A549 (cell line): ENCODE data around the gene PEX10. TPM values are rescaled to one million over a fixed set of nuclear protein-coding genes. Genes with fewer than 3 reads are reported as not detected.

ENCODE experiments used
- ATAC-seq, 2 experiments: fragments of 200-7000 bp in 1 of 2; fragments of >200 bp in 1 of 2; cut with Nextera tagmentation in 1 of 2; cut with Tn5 transposase in 1 of 2; 3 replicates each; pipeline versions ENCODE4 v1.8.0 to v1.9.1; 2018 to 2020; ENCODE audit warnings: mild to moderate bottlenecking in 1 of 2, moderate library complexity in 1 of 2
- CTCF ChIA-PET: fragments of 300-600 bp; sonication (Branson Sonifier 250); formaldehyde crosslinking; extraction: SDS; loops from one replicate; lab custom pipeline; 2021; ENCODE audit warnings: antibody characterized with exemption, inconsistent platforms; lab: Yijun Ruan, JAX
- POLR2A ChIA-PET: fragments of 350-600 bp; formaldehyde crosslinking; extraction: SDS; loops from one replicate; lab custom pipeline; 2021; ENCODE audit warnings: antibody characterized with exemption, inconsistent platforms; lab: Yijun Ruan, JAX
- DNase-seq, 2 experiments: peaks; one replicate each; pipeline versions ENCODE4 v3.0.0 to v3.0.0-alpha.2; 2011 to 2016; ENCODE audit warnings: low read depth in 1 of 2, low spot score in 1 of 2
- FAIRE-seq: peaks from 2 replicates; lab custom pipeline; 2011; peaks lifted over from hg19 to GRCh38; lab: Jason Lieb, UNC
- H3K27ac ChIP-seq, 2 experiments: fragments of >200 bp; sonication (Bioruptor Twin); formaldehyde crosslinking; 3 replicates each; pipeline ENCODE4 v1.5.1; 2016 to 2017
- H3K4me1 ChIP-seq: fragments of >200 bp; sonication (Bioruptor Twin); formaldehyde crosslinking; 3 replicates; pipeline ENCODE4 v1.6.1; 2016
- H3K4me2 ChIP-seq: fragments of >200 bp; sonication (Bioruptor Twin); formaldehyde crosslinking; 3 replicates; pipeline ENCODE4 v1.6.1; 2016
- H3K4me3 ChIP-seq: fragments of >200 bp; sonication (Bioruptor Twin); formaldehyde crosslinking; 3 replicates; pipeline ENCODE4 v1.5.1; 2016
- H3K9me3 ChIP-seq: fragments of >200 bp; sonication (Bioruptor Twin); formaldehyde crosslinking; 3 replicates; pipeline ENCODE4 v1.6.1; 2016
- CBX2 ChIP-seq: fragments of 200-600 bp; sonication (generic); IDR thresholded peaks from 2 replicates; pipeline ENCODE4 v1.6.1; 2016; ENCODE audit warnings: low read depth, mild to moderate bottlenecking, borderline replicate concordance
- CBX8 ChIP-seq: fragments of 200-600 bp; sonication (generic); IDR thresholded peaks from 2 replicates; pipeline ENCODE4 v1.6.1; 2016
- CEBPB ChIP-seq, 2 experiments: fragments of >200 bp in 1 of 2; sonication (Bioruptor Twin) in 1 of 2; formaldehyde crosslinking in 1 of 2; IDR thresholded peaks; 2 replicates each; pipeline ENCODE4 v1.6.1; 2012 to 2016
- EHF ChIP-seq: fragments of 250-450 bp; sonication (Bioruptor Pico); IDR thresholded peaks from 2 replicates; pipeline ENCODE4 v1.5.0; 2020; ENCODE audit warnings: mild to moderate bottlenecking
- EP300 ChIP-seq, 2 experiments: fragments of >200 bp; sonication (Bioruptor Twin); formaldehyde crosslinking; IDR thresholded peaks; 2 replicates in 1 of 2; 3 replicates in 1 of 2; pipeline ENCODE4 v1.6.1; 2016 to 2017
- FOXS1 ChIP-seq: fragments of 250-450 bp; sonication (Bioruptor Pico); IDR thresholded peaks from 2 replicates; pipeline ENCODE4 v1.5.0; 2020; ENCODE audit warnings: mild to moderate bottlenecking, moderate library complexity
- GATA3 ChIP-seq: IDR thresholded peaks from 2 replicates; pipeline ENCODE4 v1.6.1; 2012; ENCODE audit warnings: borderline replicate concordance
- HOXB5 ChIP-seq: fragments of 250-450 bp; sonication (Bioruptor Pico); IDR thresholded peaks from 2 replicates; pipeline ENCODE4 v1.5.0; 2020; ENCODE audit warnings: mild to moderate bottlenecking, moderate library complexity
- JUNB ChIP-seq: fragments of >200 bp; sonication (Bioruptor Twin); formaldehyde crosslinking; IDR thresholded peaks from 2 replicates; pipeline ENCODE4 v1.6.1; 2016
- KDM5A ChIP-seq: fragments of 200-600 bp; sonication (generic); IDR thresholded peaks from 2 replicates; pipeline ENCODE4 v1.6.1; 2016; ENCODE audit warnings: antibody characterized with exemption, mild to moderate bottlenecking
- MAFK ChIP-seq: fragments of 450-650 bp; IDR thresholded peaks from 2 replicates; pipeline ENCODE4 v1.6.1; 2014; ENCODE audit not compliant: partially characterized antibody
- NR3C1 ChIP-seq: fragments of >200 bp; sonication (Bioruptor Twin); formaldehyde crosslinking; IDR thresholded peaks from 3 replicates; pipeline ENCODE4 v1.6.1; 2017
- POLR2AphosphoS2 ChIP-seq: conservative IDR thresholded peaks from 2 replicates; pipeline ENCODE4 v1.6.1; 2012; ENCODE audit warnings: low read length, improper control_type of control experiment, inconsistent platforms
- RCOR1 ChIP-seq: fragments of 150-350 bp; IDR thresholded peaks from 2 replicates; pipeline ENCODE4 v1.6.1; 2014; ENCODE audit warnings: antibody characterized with exemption, low read length, low read depth
- RNF2 ChIP-seq: fragments of 200-600 bp; sonication (generic); IDR thresholded peaks from 2 replicates; pipeline ENCODE4 v1.6.1; 2016; ENCODE audit warnings: low read depth, mild to moderate bottlenecking, antibody characterized with exemption, moderate library complexity, borderline replicate concordance
- SREBF2 ChIP-seq: fragments of 450-650 bp; IDR thresholded peaks from 2 replicates; pipeline ENCODE4 v1.6.1; 2014; ENCODE audit warnings: mild to moderate bottlenecking, moderate library complexity
- ZFP36 ChIP-seq: fragments of 450-650 bp; IDR thresholded peaks from 2 replicates; pipeline ENCODE4 v1.6.1; 2014; ENCODE audit warnings: borderline replicate concordance; ENCODE audit not compliant: partially characterized antibody
- WGBS: methylation state at CpG from one replicate; pipeline ENCODE4 v1.1.6; 2017; ENCODE audit errors: missing lambda C conversion rate; 5-methylcytosine and 5-hydroxymethylcytosine counted together
- polyA plus RNA-seq, 4 experiments: library from polyadenylated mRNA; depleted of rRNA in 3 of 4; stranded (reverse); fragments of >200 nt; fragmentation: RNase III in 1 of 4; extraction: RNeasy Plus Mini Kit Qiagen cat#74134 plus additional on column Dnase treatment in 1 of 4; gene quantifications; 2 replicates in 3 of 4; 3 replicates in 1 of 4; pipeline ENCODE4 v1.2.3, GENCODE V29; 2011 to 2017
- TF ChIP-seq, protein P1 (sequence below): fragments of >200 bp; sonication (Bioruptor Twin); formaldehyde crosslinking; IDR thresholded peaks from 2 replicates; pipeline ENCODE4 v1.6.1; 2016
- TF ChIP-seq, protein P2 (sequence below): fragments of 200-600 bp; sonication (generic); IDR thresholded peaks from 2 replicates; pipeline ENCODE4 v1.6.1; 2016; ENCODE audit warnings: antibody characterized with exemption, mild to moderate bottlenecking, moderate library complexity
- TF ChIP-seq, protein P3 (sequence below): fragments of >200 bp; sonication (Bioruptor Twin); formaldehyde crosslinking; IDR thresholded peaks from 3 replicates; pipeline ENCODE4 v1.6.1; 2016
- TF ChIP-seq, protein P4 (sequence below): IDR thresholded peaks from 2 replicates; pipeline ENCODE4 v1.6.1; 2012
- TF ChIP-seq, protein P5 (sequence below): fragments of 250-450 bp; sonication (Bioruptor Pico); IDR thresholded peaks from 2 replicates; pipeline ENCODE4 v1.5.0; 2020; ENCODE audit warnings: low read depth, mild to moderate bottlenecking, moderate library complexity
- TF ChIP-seq, protein P6 (sequence below): fragments of >200 bp; sonication (Bioruptor Twin); formaldehyde crosslinking; IDR thresholded peaks from 3 replicates; pipeline ENCODE4 v1.5.1; 2016

The PEX10 gene
- polyA plus RNA-seq, 2 of the 4 experiments (the other 2 are of a cell fraction) = 12.3 to 20.2 TPM

DNA sequence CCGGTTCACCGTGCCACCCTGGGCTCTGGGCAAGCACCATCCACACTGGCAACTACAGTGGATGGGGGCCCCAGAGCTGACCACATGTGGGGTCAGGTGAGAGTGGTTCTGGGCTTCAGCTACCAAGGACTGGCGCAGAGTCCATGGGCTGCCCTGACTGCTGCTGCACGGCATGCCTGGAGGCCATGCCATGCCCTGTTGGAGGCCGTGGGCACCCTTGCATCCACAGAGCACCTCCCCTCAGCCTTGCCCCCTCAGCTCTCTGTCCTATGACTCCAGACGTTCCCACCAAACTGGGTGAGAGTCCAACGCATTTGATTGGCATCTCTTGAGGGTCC, 36.5 kb downstream of the PEX10 start:
- Histone ChIP-seq H3K4me2 (no peak overlapping the region), H3K27ac (no peak overlapping the region), H3K4me3 (no peak overlapping the region), H3K9me3 (no peaks in the 10 kb centered on the region), H3K4me1 (peaks cover 4% of the 10 kb centered on the region; the same call in 1 of the 3 replicates)
- ATAC-seq (no peak), DNase-seq (no peak), FAIRE-seq (no peak)
- TF ChIP-seq JUNB (no peak), HOXB5 (CRISPR knock-in tag) (no peak), FOXS1 (no peak), GATA3 (no peak), CBX2 (no peak), KDM5A (no peak)
- TF ChIP-seq, protein P1, sequence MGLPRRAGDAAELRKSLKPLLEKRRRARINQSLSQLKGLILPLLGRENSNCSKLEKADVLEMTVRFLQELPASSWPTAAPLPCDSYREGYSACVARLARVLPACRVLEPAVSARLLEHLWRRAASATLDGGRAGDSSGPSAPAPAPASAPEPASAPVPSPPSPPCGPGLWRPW = no peak
- TF ChIP-seq, protein P2, sequence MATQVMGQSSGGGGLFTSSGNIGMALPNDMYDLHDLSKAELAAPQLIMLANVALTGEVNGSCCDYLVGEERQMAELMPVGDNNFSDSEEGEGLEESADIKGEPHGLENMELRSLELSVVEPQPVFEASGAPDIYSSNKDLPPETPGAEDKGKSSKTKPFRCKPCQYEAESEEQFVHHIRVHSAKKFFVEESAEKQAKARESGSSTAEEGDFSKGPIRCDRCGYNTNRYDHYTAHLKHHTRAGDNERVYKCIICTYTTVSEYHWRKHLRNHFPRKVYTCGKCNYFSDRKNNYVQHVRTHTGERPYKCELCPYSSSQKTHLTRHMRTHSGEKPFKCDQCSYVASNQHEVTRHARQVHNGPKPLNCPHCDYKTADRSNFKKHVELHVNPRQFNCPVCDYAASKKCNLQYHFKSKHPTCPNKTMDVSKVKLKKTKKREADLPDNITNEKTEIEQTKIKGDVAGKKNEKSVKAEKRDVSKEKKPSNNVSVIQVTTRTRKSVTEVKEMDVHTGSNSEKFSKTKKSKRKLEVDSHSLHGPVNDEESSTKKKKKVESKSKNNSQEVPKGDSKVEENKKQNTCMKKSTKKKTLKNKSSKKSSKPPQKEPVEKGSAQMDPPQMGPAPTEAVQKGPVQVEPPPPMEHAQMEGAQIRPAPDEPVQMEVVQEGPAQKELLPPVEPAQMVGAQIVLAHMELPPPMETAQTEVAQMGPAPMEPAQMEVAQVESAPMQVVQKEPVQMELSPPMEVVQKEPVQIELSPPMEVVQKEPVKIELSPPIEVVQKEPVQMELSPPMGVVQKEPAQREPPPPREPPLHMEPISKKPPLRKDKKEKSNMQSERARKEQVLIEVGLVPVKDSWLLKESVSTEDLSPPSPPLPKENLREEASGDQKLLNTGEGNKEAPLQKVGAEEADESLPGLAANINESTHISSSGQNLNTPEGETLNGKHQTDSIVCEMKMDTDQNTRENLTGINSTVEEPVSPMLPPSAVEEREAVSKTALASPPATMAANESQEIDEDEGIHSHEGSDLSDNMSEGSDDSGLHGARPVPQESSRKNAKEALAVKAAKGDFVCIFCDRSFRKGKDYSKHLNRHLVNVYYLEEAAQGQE = no peak
- ChIA-PET CTCF (interaction anchor here (1.4 to 16.3 kb wide), 2 partner anchors 176 to 181 kb away, joined by 4 to 267 read pairs; partner anchors contain the start of gene FAAP20), POLR2A (no interaction called here)
- 83% methylated on average over 7 of the region's 7 CpGs for WGBS

DNA sequence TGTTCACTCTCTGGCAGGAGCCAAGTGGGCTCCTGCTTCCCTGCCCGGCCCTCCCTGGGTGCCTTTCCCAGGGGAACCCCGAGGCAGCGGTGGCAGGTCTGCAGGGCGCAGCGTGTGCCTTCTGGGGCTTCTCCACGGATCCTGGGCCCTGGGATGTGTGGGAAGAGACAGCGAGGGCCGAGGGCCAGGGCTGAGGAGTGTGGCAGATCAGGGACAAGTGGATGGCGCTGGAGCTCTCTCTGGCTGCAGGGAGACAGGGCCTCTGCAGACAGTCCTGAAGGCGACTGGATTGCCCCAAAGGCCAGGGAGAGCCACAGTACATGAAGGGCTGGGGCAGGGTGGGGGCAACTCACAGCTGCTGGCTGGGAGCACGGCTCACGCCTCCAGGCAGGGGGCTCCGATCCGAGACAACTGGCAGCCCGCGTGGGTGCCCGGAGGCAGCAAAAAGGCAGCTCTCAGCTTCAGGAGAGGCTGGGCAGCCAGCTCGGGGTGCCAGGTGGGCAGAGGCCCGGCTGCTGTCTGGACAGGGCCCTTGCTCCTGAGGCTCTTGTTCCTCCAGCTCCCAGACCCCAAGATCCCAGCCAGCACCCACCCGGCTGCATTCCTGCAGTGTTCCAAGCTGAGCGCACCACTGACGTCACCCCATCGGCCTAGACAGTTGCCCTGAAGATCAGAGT, 37.0 kb downstream of the PEX10 start:
- H3K4me2 ChIP-seq = no peak overlapping the region
- ATAC-seq (no peak; a peak in 1 of 6 replicates), FAIRE-seq (no peak), DNase-seq (no peak)
- no peaks in the 10 kb centered on the region for H3K9me3 ChIP-seq
- 89% methylated on average over 11 of the region's 23 CpGs for WGBS
- CTCF ChIA-PET = interaction anchor here (1.4 kb wide), 1 partner anchor 181 kb away, joined by 4 read pairs; the partner anchor contains the start of gene FAAP20
- POLR2A ChIA-PET = no interaction called here
- H3K4me1 ChIP-seq = peaks cover 4% of the 10 kb centered on the region; the same call in 1 of the 3 replicates
- TF ChIP-seq EHF (no peak), NR3C1 (no peak), KDM5A (no peak), GATA3 (no peak), CBX8 (no peak), RCOR1 (no peak), SREBF2 (no peak)
- TF ChIP-seq, protein P3, sequence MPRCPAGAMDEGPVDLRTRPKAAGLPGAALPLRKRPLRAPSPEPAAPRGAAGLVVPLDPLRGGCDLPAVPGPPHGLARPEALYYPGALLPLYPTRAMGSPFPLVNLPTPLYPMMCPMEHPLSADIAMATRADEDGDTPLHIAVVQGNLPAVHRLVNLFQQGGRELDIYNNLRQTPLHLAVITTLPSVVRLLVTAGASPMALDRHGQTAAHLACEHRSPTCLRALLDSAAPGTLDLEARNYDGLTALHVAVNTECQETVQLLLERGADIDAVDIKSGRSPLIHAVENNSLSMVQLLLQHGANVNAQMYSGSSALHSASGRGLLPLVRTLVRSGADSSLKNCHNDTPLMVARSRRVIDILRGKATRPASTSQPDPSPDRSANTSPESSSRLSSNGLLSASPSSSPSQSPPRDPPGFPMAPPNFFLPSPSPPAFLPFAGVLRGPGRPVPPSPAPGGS = no peak
- TF ChIP-seq, protein P4, sequence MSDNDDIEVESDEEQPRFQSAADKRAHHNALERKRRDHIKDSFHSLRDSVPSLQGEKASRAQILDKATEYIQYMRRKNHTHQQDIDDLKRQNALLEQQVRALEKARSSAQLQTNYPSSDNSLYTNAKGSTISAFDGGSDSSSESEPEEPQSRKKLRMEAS = no peak
- TF ChIP-seq, protein P1 = no peak
- H3K27ac ChIP-seq = no peak overlapping the region
- no peak overlapping the region for H3K4me3 ChIP-seq

DNA sequence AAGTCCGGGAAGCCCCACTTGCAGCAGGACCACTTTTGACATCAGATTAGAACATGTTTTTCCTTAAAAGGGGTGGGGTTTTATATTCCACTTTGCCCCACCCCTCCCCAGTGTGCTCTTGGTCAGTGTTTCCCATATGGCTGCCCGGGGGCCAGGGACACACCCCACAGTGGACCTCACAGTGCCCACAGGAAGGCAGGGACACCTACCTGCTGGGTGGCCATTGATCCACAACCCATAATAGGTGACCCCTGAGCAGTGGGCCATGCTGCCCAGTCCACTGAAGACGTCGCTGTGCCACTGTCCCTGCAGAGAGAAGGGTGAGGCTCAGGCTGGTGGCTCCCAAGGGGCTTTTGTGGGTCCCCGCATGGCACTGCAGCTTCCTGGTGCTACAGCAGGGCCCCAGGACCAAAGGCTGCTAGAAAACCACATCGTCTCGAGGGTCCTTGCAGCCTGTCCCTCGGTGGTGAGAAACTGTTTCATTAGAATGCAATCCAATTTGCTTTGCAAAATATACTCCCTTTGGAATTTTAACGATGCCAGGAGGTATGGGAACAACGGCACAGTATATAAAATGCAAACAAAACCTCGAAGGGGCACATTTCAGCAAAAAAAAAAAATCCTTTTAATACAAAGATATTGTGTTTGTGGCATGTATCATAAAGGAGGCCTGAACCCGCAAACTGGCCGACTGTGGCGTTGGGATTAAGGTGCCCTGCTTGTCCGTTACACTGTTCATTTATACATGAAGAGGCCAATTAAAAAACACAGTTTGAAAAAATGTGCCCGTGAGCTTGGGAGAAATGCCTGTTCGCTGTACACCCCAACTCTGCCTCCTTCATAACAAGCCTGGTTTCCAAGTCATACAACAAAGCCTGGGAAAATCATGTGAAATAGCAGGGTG, 37.9 kb downstream of the PEX10 start:
- POLR2A ChIA-PET = no interaction called here
- Histone ChIP-seq H3K4me2 (no peak overlapping the region), H3K4me3 (no peak overlapping the region), H3K9me3 (no peaks in the 10 kb centered on the region), H3K4me1 (peaks cover 4% of the 10 kb centered on the region; the same call in 1 of the 3 replicates), H3K27ac (no peak overlapping the region)
- ATAC-seq = no peak
- WGBS = 80% methylated on average over 13 of the region's 17 CpGs
- FAIRE-seq = no peak
- CTCF ChIA-PET = interaction anchor here (1.4 kb wide), 1 partner anchor 180 kb away, joined by 4 read pairs; the partner anchor contains the start of gene FAAP20
- no peak for DNase-seq
- TF ChIP-seq NR3C1 = no peak
- no peak for TF ChIP-seq GATA3
- TF ChIP-seq, protein P5, sequence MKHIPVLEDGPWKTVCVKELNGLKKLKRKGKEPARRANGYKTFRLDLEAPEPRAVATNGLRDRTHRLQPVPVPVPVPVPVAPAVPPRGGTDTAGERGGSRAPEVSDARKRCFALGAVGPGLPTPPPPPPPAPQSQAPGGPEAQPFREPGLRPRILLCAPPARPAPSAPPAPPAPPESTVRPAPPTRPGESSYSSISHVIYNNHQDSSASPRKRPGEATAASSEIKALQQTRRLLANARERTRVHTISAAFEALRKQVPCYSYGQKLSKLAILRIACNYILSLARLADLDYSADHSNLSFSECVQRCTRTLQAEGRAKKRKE (CRISPR knock-in tag) = no peak
- TF ChIP-seq POLR2AphosphoS2 = no peak
- TF ChIP-seq CEBPB (IDR thresholded peaks at IDR 0.05) = no peak
- no peak for TF ChIP-seq EP300 (IDR thresholded peaks at IDR 0.05)
- TF ChIP-seq, protein P6, sequence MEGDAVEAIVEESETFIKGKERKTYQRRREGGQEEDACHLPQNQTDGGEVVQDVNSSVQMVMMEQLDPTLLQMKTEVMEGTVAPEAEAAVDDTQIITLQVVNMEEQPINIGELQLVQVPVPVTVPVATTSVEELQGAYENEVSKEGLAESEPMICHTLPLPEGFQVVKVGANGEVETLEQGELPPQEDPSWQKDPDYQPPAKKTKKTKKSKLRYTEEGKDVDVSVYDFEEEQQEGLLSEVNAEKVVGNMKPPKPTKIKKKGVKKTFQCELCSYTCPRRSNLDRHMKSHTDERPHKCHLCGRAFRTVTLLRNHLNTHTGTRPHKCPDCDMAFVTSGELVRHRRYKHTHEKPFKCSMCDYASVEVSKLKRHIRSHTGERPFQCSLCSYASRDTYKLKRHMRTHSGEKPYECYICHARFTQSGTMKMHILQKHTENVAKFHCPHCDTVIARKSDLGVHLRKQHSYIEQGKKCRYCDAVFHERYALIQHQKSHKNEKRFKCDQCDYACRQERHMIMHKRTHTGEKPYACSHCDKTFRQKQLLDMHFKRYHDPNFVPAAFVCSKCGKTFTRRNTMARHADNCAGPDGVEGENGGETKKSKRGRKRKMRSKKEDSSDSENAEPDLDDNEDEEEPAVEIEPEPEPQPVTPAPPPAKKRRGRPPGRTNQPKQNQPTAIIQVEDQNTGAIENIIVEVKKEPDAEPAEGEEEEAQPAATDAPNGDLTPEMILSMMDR = no peak
- TF ChIP-seq ZFP36 = no peak
- TF ChIP-seq MAFK = no peak
- no peak for TF ChIP-seq RNF2
- no peak for TF ChIP-seq CBX8
